HL-60/S4 treated with retinoic acid at 250 ng/mL for 4 days and 3 days (cell line): ENCODE results near the gene VSX2.

Experiments used
- in situ Hi-C: fragments of 300-500 bp; cut with MboI; formaldehyde crosslinking; loops from 2 replicates; pipeline ENCODE4 v1.7.0; 2022; ENCODE audit warnings: low sequenced_read_pairs

VSX2 gene

GRCh38 chr14:74238974-74239847, at the start of gene VSX2:
Gene VSX2, plus strand, starts transcription at chr14:74239449. Its CDS starts 113 bp downstream, at chr14:74239562.
- in situ Hi-C loops = no loop called here

- in situ Hi-C loops = no loop called here
These were observed 48.2 kb upstream of the VSX2 start for GRCh38 chr14:74190927-74191575.

- in situ Hi-C loops = no loop called here
These were observed 44.6 kb upstream of the VSX2 start for GRCh38 chr14:74194506-74195274.

GRCh38 chr14:74195623-74196022, 43.6 kb upstream of the VSX2 start:
- in situ Hi-C loops = no loop called here

- in situ Hi-C loops = no loop called here
These were observed 40.6 kb upstream of the VSX2 start for GRCh38 chr14:74198441-74199234.

- in situ Hi-C loops = no loop called here
These were observed 37.1 kb upstream of the VSX2 start for GRCh38 chr14:74202113-74202512.

GRCh38 chr14:74203639-74204038, 35.6 kb upstream of the VSX2 start:
- in situ Hi-C loops = no loop called here

- in situ Hi-C loops = no loop called here
These were observed 34.8 kb upstream of the VSX2 start for GRCh38 chr14:74204491-74204890.

GRCh38 chr14:74205882-74206281, 33.4 kb upstream of the VSX2 start:
- in situ Hi-C loops = no loop called here

- in situ Hi-C loops = no loop called here
These were observed 31.3 kb upstream of the VSX2 start for GRCh38 chr14:74207943-74208342.

- in situ Hi-C loops = no loop called here
These were observed 30.6 kb upstream of the VSX2 start for GRCh38 chr14:74208642-74209041.

- in situ Hi-C loops = no loop called here
These were observed 27.2 kb upstream of the VSX2 start for GRCh38 chr14:74211945-74212580.

- in situ Hi-C loops = no loop called here
These were observed 25.1 kb upstream of the VSX2 start for GRCh38 chr14:74213907-74214803.

- in situ Hi-C loops = no loop called here
These were observed 22.6 kb upstream of the VSX2 start for GRCh38 chr14:74216671-74217070.

GRCh38 chr14:74217672-74218448, 21.4 kb upstream of the VSX2 start:
- in situ Hi-C loops = no loop called here

- in situ Hi-C loops = no loop called here
These were observed 20.8 kb upstream of the VSX2 start for GRCh38 chr14:74218462-74218861.

- in situ Hi-C loops = no loop called here
These were observed 19.7 kb upstream of the VSX2 start for GRCh38 chr14:74219277-74220205.
